Jurkat, Clone E6-1 (cell line): ENCODE measurements around the gene ILDR1.
"Not testable (repeated sequence)": the region's sequence is repeated elsewhere in the genome, so short reads cannot be mapped to it uniquely, and the experiment has no call there.

ENCODE experiments used
- DNase-seq: peaks from one replicate; pipeline ENCODE4 v3.0.0-alpha.2; 2011; ENCODE audit warnings: low read depth, low spot score
- H3K4me3 ChIP-seq: 2 replicates; pipeline ENCODE4 v1.5.1; 2011; ENCODE audit warnings: mild to moderate bottlenecking, low read length, control low read depth, moderate library complexity

Gene ILDR1

DNA sequence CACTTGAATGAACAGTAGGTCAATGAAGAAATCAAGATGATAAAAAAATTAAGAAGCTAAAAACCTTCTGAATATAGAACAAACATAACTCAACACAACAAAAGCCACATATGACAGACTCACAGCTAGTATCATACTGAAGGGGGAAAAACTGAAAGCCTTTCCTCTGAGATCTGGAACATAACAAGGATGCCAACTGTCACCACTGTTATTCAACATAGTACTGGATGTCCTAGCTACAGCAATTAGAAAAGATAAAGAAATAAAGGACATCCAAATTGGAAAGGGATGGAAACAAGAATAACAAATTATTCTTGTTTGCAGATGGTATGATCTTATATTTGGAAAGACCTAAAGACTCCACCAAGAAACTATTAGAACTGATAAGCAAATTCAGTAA is 60.8 kb downstream of the ILDR1 start:
- no peak overlapping the region for H3K4me3 ChIP-seq
- DNase-seq, result no peak

DNA sequence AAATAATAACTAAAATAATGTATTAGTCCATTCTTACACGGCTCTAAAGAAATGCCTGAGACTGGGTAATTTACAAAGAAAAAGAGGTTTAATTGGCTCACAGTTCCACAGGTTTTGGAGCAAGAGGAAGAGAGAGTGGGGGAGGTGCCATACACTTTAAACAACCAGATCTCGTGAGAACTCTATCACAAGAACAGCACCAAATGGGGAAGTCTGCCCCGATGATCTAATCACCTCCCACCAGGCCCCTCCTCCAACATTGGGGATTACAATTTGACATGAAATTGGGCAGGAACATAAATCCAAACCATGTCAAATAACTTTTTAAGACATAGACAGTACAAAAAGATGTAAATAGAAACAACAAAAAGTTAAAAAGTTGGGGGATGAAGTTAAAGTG is 63.2 kb downstream of the ILDR1 start:
- H3K4me3 ChIP-seq, result no peak overlapping the region
- DNase-seq, result no peak

DNA sequence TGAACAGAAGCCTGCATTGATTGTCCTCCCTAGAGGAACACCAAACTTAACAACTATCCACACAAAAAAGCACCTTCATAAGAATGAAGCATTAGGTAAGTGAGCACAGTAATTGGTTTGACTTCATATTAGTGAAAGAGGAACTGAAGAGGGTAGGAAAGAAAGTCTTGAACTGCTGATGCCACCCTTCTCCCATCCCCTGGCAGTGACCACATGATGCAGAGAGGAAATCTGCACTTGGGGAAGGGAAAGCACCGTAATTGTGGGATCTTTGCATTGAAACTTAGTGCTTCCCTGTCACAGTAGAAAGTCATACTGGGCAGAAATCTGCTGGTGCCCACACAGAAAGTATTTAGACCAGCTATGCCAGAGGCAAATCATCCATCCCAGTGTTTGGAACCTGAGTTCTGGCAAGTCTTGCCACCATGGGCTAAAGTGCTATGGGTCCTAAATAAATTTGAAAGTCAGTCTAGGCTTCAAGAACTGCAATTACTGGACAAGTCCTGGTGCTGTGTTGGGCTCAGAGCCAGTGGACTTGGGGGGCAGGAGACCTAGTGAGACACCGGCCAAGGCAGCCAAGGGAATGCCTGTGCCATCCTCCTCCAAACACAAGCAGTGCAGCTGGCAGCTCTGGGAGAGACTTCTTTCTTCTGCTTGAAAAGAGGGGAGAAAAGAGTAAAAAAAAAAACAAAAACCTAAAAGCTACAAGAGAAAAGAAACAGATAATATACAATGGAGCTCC is 64.2 kb downstream of the ILDR1 start:
- no peak for DNase-seq
- no peak overlapping the region for H3K4me3 ChIP-seq

DNA sequence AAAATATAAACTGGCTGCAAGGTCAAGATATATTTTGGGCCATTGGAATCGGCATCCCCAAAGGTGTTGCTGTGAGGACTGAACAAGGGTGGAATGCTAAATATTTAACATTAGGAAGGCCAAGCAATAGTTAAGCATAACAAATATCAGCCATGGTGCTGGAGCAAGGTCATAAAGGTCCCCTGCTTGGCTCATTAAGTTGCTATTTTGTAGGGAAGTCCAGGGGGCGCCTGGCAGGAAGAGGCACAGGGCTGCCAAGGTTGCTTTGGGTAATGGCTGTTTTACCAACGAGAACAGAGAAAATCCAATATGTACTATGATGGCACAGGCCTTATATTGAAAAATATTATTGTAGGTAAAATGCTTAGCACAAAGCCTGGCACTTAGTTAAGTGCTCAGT is 65.7 kb downstream of the ILDR1 start:
- no peak overlapping the region for H3K4me3 ChIP-seq
- no peak for DNase-seq

DNA sequence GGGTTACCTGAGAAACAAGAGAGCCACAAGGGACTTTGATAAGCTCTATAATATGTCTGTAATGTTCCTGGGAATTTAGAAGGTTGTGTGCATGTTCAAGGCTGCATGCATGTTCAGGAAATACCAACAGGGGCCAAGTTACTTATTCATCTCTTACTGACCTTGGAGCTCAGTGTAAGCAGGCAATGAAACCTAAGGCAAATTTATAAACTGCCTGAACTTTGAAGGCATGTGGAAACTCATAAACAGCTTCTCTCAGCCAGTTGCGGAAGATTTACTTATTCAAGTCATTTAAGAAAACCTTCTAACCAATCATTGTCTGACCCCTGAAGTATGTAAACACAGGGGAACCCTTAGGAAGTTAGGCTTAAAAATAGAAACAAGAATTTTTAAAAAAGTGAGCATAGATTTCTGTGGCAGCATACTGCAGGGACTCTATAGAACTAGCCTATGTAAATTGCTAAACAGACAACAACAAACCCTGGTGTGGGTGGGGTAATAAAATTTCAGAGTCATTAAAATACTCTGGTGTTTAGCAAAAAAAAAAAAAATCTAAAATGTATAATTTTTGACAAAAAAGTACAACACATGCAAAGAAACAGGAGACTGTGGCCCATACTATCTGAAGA is 70.6 kb downstream of the ILDR1 start:
- no peak overlapping the region for H3K4me3 ChIP-seq
- DNase-seq, result no peak

DNA sequence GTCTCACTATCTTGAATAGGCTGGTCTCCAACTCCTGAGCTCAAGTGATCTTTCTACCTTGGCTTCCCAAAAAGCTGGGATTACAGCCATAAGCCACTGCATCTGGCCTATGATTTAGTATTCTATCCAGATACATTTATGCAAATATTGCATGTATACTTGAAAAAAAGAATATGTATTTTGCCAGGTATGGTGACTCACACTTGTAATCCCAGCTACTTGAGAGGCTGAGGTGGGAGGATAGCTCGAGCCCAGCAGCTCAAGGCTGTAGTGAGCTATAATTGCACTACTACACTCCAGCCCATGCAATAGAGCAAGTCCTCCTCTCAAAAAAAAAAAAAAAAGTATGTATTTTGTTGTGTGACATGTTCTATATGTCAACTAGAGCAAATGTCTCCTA is 73.4 kb downstream of the ILDR1 start:
- no peak overlapping the region for H3K4me3 ChIP-seq
- no peak for DNase-seq

DNA sequence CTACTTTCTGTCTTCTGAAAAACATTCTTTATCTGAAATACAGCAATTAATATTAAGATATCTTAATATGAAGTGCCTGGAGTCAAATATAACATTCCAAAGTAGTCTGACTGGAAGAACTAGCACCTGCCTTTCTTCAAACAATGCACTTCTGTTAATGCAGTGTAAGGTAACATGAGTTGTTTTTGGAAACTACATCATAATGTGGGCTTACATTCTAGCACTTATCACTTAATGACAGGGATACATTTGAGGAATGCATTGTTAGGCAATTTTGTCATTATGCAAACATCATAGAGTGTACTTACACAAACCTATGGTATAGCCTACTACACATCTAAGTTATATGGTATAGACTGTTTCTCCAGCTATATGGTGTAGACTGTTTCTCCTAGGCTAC is 78.6 kb downstream of the ILDR1 start:
- no peak overlapping the region for H3K4me3 ChIP-seq
- no peak for DNase-seq

DNA sequence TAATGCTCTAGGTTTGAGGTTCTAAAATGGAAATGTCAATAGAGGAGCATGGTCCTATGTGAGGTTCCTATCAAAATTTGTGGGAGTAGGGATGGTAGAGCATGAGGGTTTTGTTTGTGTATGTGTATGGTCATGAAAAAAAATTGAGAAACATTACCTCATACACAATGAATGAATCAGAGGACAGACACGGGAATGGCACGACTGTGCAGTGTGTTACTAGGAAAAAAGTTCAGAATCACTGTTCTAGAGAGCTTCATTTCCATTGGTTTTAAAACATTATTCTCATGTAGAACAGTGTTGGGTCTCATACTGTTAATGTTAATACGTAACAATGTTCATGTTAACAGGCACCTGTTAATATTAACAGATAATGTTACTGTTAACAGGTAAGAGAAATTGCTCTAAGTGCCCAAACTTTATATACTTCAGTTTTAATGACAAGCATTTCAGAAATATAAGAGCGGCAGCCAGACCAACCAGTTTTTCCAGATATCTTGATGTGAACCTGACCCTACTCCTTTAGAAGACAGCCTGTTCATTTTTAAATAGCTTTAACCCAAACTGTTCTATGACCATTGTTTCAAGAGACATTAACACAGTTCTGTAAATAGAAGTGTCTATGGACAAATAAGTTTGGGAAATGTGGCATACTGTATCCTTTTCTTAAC is 79.8 kb downstream of the ILDR1 start:
- DNase-seq, result no peak
- H3K4me3 ChIP-seq, result no peak overlapping the region

DNA sequence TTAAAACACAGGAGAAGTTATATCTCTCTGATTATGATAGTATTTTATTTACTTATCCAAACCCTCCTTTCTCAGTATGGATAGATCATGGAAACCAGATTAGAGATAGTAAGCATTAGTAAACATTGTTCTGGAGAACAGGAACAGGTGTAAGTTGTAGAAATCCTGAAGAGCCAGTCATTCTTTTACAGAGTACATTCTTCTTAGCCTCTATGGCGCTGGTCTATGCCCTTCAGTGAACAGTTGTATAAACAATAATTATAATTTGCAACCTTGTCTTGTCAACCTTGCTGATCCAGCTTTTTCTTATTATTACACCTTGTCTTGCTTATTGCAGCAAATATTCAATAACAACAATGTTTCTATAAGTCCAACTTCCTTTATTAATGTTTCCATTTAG is 80.5 kb downstream of the ILDR1 start:
- no peak for DNase-seq
- no peak overlapping the region for H3K4me3 ChIP-seq

DNA sequence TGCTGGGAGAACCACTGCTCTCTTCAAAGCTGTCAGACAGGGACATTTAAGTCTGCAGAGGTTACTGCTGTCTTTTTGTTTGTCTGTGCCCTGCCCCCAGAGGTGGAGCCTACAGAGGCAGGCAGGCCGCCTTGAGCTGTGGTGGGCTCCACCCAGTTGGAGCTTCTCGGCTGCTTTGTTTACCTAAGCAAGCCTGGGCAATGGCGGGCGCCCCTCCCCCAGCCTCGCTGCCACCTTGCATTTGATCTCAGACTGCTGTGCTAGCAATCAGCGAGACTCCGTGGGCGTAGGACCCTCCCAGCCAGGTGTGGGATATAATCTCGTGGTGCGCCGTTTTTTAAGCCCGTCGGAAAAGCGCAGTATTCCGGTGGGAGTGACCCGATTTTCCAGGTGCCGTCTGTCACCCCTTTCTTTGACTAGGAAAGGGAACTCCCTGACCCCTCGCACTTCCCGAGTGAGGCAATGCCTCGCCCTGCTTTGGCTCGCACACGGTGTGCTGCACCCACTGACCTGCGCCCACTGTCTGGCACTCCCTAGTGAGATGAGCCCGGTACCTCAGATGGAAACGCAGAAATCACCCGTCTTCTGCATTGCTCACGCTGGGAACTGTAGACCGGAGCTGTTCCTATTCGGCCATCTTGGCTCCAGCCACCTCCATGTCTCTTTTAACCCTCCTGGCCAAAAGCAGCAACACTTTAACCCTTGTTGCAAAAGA is 83.7 kb downstream of the ILDR1 start:
- not testable (repeated sequence) for DNase-seq, H3K4me3 ChIP-seq
